Uterus (tissue), 2 donors: ENCODE results near the gene IGSF23.

Source experiments
- CTCF ChIP-seq, 4 experiments: fragments of 200-600 bp in 2 of 4; fragments of 450-650 bp in 2 of 4; sonication (generic) in 2 of 4; IDR thresholded peaks; one replicate each; pipeline ENCODE4 v1.5.1; 2016 to 2019; ENCODE audit warnings: antibody characterized with exemption in 4 of 4, mild to moderate bottlenecking in 2 of 4, moderate library complexity in 1 of 4
- POLR2A ChIP-seq, 2 donors: fragments of 450-650 bp; IDR thresholded peaks; one replicate each; pipeline ENCODE4 v1.6.1; 2016; ENCODE audit warnings: antibody characterized with exemption in 2 of 2, mild to moderate bottlenecking in 1 of 2, moderate library complexity in 1 of 2

GRCh38 chr19:44615863-44616247 lies 2.5 kb downstream of the IGSF23 start:
- TF ChIP-seq CTCF (IDR thresholded peaks at IDR 0.05), result no peak
- no peak for TF ChIP-seq POLR2A (IDR thresholded peaks at IDR 0.05)
